Measurements from ENCODE around the gene HBA2.
"Not testable (repeated sequence)": the region's sequence is repeated elsewhere in the genome, so short reads cannot be mapped to it uniquely, and the experiment has no call there.

Gene HBA2

GRCh38 chr16:172374-172941, at the start of gene HBA2:
HBA2 (plus strand) TSS chr16:172876; CDS start chr16:172913, 37 bp downstream.
- not testable (repeated sequence) for DNase-seq (ENCODE audit: extremely low read depth in 1 of 2, low read depth in 1 of 2)

DNA sequence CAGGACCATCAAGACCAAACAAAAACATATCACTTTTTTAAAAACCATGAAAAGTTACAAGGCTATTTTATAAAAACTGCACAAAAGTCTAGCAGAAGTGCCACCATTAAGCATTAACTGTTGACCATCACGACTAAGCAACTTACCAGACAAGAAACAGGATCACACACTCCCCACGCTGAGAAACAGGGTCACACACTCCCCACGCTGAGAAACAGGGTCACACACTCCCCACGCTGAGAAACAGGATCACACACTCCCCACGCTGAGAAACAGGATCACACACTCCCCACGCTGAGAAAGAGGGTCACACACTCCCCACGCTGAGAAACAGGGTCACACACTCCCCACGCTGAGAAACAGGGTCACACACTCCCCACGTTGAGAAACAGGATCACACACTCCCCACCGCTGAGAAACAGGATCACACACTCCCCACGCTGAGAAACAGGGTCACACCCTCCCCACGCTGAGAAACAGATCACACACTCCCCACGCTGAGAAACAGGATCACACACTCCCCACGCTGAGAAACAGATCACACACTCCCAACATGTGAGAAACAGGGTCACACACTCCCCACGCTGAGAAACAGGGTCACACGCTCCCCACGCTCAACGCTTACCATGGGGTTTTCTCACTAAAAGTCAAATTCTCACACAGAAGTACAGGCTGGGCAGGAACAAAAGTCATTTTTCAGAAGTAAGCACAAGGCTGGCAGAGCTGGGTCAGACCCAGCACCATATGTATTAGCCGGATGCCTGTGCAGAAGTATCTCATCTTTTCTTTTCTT, 48.9 kb upstream of the HBA2 start:
- not testable (repeated sequence) for DNase-seq (ENCODE audit: extremely low read depth in 1 of 2, low read depth in 1 of 2)

DNA sequence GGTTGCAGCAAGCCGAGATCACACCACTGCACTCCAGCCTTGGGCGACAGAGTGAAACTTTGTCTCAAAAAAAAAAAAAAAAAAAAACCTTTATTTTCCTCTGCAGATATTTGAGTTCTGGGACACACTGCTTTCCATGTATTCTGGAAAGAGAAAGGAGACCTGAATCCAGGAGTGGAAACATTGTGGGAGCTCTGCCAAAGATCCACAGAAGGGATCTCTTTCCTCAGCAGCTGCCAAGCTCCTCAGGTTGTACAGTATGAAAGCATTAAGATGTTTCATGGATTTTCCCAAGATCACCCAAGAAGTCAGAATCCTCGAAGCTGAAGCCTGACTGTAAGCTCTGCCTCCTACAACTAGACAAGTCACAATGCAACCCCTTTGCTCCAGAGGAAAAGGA, 47.7 kb upstream of the HBA2 start:
- no peak for DNase-seq (ENCODE audit: extremely low read depth in 1 of 2, low read depth in 1 of 2)

- DNase-seq (ENCODE audit: extremely low read depth in 1 of 2, low read depth in 1 of 2) = no peak
Measured at GRCh38 chr16:129075-129474, 43.6 kb upstream of the HBA2 start.

- DNase-seq (ENCODE audit: extremely low read depth in 1 of 2, low read depth in 1 of 2) = no peak
Measured at GRCh38 chr16:130533-131173, 42.0 kb upstream of the HBA2 start.

DNA sequence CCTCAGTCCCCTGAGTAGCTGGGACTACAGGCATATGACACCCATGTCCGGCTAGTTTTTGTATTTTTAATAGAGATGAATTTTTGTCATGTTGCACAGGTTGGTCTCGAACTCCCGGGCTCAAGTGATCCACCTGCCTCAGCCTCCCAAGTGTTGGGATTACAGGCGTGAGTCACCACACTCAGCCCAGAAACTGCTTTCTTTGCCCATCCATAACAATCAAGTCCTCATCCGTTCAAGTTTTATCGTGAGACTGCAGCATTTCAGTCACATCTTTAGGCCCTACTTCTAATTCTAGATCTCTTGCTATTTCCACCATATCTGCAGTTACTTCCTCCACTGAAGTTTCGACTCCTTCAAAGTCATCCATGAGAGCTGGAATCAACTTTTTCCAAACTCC, 40.6 kb upstream of the HBA2 start:
- no peak for DNase-seq (ENCODE audit: extremely low read depth in 1 of 2, low read depth in 1 of 2)

GRCh38 chr16:133716-134115, 39.0 kb upstream of the HBA2 start:
- no peak for DNase-seq (ENCODE audit: extremely low read depth in 1 of 2, low read depth in 1 of 2)

- DNase-seq (ENCODE audit: extremely low read depth in 1 of 2, low read depth in 1 of 2) = no peak
Measured at GRCh38 chr16:138049-138417, 34.6 kb upstream of the HBA2 start.

DNA sequence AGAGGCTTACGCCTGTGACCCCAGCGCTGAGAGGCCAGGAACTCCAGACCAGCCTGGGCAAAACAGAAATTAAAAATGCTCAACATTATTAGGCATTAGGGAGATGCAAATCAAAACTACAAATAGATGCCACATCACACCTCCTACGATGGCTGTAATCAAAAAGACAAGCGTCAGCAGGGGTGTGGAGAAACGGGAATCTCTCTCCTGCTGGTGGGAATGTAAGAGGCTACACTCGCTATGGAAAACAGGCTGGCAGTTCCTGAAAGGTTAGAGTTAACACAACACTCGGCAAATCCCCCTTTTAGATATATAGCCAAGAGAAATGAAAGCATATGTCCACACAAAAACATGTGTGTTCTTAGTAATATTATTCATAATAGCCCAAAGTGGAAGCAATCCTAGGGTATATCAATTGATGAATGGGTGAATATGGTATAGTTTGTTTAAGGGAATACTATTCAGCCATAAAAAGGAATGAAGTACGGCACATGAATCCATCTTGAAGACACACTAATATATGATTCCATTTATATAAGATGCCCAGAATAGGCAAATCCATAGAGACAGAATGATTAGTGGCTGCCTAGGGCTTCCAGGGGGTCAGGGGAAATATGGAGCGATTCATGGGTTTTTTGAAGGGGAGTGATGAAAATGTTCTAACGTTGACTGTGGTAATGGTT, 32.4 kb upstream of the HBA2 start:
- no peak for DNase-seq (ENCODE audit: extremely low read depth in 1 of 2, low read depth in 1 of 2)

GRCh38 chr16:142405-142967, 30.2 kb upstream of the HBA2 start:
- no peak for DNase-seq (ENCODE audit: extremely low read depth in 1 of 2, low read depth in 1 of 2)

- no peak for DNase-seq (ENCODE audit: extremely low read depth in 1 of 2, low read depth in 1 of 2)
Measured at GRCh38 chr16:143047-143446, 29.6 kb upstream of the HBA2 start.

GRCh38 chr16:143456-143855, 29.2 kb upstream of the HBA2 start:
- no peak for DNase-seq (ENCODE audit: extremely low read depth in 1 of 2, low read depth in 1 of 2)

DNA sequence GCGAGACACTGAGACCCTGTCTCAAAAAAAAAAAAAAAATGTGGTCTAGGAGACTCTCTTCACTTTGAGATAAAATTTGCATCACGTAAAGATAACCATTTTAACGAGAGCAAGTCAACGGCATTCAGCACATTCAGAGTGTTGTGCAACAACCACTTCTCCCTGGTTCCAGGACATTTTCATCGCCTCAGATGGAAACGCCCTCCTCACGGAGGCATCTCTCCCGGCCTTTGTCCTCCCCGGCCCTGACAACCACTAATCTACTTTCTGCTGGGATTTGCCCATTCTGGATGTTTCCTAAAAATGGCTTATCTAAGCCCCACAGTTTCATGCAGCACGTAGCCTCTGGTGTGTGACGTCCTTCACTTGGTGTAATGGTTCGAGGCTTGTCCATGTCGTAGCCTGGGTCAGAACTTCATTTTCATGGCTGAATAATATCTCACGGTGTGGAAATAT, 27.9 kb upstream of the HBA2 start:
- no peak for DNase-seq (ENCODE audit: extremely low read depth in 1 of 2, low read depth in 1 of 2)

GRCh38 chr16:146646-147045, 26.0 kb upstream of the HBA2 start:
- DNase-seq (ENCODE audit: extremely low read depth in 1 of 2, low read depth in 1 of 2) = no peak

- DNase-seq (ENCODE audit: extremely low read depth in 1 of 2, low read depth in 1 of 2) = no peak
Measured at GRCh38 chr16:149024-149660, 23.5 kb upstream of the HBA2 start.

DNA sequence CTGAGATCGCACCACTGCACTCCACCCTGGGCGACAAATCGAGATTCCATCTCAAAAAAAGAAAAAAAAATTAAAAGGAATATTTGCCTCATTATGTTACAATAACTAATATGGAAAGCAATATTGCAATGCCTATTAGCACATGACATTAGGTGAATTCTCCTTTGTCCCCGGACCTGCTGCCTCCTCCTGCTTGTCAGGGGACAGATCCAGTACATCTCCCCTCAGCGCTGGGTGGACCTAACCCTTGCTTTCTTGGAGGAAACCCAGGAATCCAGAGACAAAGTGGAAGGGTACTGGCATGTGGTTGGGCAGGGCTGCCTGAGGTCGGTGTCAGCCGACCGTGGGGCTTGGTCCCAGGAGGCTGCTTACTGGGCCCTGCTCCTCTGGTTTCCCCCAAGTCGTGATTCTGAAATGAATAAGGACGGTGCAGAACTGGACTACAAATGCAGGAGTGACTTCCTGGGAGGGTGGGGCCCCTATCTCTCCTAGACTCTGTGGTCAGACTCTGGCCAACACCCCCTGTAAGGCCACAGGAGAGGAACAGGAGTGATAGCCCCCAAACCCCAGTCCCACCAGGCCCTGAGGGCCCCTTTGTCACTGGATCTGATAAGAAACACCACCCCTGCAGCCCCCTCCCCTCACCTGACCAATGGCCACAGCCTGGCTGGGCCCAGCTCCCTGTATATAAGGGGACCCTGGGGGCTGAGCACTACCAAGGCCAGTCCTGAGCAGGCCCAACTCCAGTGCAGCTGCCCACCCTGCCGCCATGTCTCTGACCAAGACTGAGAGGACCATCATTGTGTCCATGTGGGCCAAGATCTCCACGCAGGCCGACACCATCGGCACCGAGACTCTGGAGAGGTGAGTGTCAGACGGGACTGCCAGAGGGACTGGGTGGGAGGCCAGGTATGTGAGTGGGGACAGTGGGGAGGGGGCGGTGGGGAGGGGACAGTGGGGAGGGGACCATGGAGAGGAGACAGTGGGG, 20.2 kb upstream of the HBA2 start, which contains the start of gene HBZ:
HBZ (plus strand) TSS at position 504 of the 988 bp plus-strand sequence; CDS start at position 770, 266 bp downstream.
- no peak for DNase-seq (ENCODE audit: extremely low read depth in 1 of 2, low read depth in 1 of 2)

GRCh38 chr16:153129-153521, 19.6 kb upstream of the HBA2 start:
- DNase-seq (ENCODE audit: extremely low read depth in 1 of 2, low read depth in 1 of 2) = not testable (repeated sequence)

DNA sequence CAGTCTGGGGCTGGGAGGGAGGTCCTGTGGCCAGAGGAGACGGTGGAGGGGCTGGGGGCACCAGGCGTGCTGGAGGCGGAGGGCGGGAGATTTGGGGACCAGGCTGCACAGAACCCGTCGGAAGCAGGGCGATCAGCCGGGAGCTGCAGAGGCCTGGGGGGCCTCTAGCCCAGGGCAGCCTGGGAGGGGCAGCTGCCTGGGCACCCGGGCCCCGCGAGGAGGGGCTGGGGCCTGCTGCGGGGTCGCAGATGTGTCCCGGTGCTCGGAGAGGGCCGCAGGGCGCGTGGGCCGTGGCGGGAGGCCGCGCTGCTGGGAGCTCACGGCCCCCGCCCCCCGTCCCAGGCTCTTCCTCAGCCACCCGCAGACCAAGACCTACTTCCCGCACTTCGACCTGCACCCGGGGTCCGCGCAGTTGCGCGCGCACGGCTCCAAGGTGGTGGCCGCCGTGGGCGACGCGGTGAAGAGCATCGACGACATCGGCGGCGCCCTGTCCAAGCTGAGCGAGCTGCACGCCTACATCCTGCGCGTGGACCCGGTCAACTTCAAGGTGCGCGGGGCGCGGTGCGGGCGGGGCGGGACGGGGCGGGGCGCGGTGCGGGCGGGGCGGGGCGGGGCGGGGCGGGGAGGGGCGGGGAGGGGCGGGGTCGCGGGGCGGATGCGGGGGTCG, 19.0 kb upstream of the HBA2 start:
- not testable (repeated sequence) for DNase-seq (ENCODE audit: extremely low read depth in 1 of 2, low read depth in 1 of 2)
